Inflammatory macrophage treated with lipopolysaccharide for 4 hours (primary cell): ENCODE measurements around the gene SERPINA1.

ENCODE experiments used
- DNase-seq: peaks from one replicate; pipeline ENCODE4 v3.0.0-alpha.2; 2020

Gene SERPINA1

GRCh38 chr14:94344389-94344788 is 44.0 kb downstream of the SERPINA1 start:
- DNase-seq = no peak

DNA sequence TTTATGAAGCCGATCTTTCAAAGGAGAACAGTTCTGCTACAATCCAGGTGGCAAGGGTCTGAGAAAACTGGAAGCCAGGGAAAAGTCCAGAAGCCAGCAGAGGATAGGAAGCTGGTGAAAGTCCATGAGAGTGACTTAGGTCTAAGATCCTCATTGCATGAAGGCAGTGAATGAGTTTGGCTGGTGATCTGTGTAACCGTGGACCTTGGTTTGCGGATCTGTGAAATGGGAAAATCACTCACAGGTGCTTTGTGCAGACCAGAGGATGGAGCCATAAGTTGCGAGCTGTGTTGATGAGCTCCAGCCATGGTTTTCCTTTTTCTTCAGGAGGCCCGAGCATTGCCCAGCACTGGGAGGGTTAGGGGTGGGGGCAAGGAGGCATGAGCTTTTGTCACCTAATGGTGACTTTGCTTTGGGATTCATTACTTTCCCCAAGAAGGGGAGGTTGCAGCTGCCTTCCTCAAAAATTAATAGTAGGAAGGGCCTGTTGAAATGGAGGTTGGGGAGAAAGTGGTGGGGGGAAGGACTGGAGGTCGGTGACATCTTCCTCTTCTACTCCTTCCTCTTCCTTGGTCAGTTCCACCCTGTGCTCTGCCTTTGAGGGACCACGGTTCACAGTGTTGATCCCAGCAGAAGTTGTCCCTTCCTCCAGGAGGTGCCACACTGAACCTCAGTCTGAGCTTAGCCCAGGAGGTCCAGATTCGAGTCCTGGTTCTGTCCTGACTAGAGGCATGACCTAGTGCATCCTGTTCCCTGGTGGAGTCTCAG is 45.0 kb downstream of the SERPINA1 start:
- peak; percentile 37 for DNase-seq

DNA sequence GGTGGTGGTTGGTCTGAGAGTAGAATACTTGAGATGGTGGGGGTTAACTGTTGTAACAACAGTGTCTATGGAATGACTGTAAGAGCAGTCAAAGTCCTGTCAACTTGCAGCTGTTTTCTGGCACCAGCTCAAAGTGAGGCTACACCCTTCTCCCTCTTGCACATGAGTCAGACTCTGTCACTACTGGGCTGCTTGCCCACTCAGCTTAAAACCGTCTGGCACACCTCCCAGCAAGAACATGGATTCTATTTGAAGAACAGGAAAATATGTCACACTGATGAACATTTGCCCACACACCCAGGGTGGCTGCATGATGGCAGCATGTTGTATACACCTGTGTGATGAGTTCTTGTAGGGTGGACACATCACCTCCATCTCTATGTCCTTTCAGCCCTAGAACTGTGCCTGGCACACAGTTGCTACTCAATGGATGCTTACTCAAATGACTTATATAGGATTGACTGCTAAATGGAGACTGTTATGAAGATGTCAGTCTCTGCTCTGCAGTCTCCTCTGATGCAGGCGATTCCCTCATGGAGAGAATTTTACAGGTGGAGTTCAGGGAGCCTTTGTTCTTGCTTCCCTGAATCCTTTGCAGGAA is 46.0 kb downstream of the SERPINA1 start:
- peak; percentile 89 for DNase-seq

- peak; percentile 77 for DNase-seq
Measured at GRCh38 chr14:94341656-94342333, 46.6 kb downstream of the SERPINA1 start.

GRCh38 chr14:94340533-94340932 is 47.9 kb downstream of the SERPINA1 start:
- DNase-seq = no peak

GRCh38 chr14:94338023-94338422 is 50.4 kb downstream of the SERPINA1 start:
- no peak for DNase-seq

GRCh38 chr14:94337274-94337673 is 51.1 kb downstream of the SERPINA1 start:
- peak; percentile 50 for DNase-seq

GRCh38 chr14:94334872-94335271 is 53.5 kb downstream of the SERPINA1 start:
- DNase-seq = no peak

DNA sequence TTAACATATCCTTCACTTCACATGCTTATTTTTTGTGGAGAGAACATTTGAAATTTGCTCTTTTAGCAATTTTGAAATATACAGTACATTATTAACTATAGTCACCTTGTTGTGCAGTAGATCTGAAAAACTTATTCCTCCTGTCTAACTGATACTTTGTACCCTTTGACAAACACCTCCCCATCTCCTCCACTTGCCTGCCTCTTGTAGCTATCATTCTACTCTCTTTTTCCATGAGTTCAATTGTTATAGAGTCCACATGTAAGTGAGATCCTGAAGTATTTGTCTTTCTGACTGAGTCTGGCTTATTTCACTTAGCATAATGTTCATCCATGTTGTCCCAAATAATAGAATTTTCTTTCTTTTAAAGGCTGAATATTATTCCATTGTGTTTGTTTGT is 55.8 kb downstream of the SERPINA1 start:
- no peak for DNase-seq

GRCh38 chr14:94332063-94332583 is 56.3 kb downstream of the SERPINA1 start:
- no peak for DNase-seq

DNA sequence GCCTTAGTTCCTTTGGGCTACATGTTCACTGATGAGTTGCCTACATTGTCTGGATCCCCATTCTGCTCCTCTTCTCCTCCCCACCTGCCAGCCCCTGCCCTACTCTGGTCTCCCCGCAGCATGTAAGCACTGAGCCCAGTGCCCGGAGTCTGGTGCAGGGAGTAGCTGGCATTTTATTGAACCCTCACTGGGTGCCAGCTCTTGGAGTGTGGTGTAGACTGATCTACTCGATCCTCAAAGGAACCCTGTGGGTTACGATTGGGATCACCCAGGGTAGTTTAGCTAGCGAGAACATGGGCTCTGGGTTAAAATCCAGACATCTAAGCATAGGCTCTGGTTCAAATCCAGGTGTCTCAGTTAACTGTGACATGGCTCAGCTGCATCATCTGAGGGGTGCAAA is 56.9 kb downstream of the SERPINA1 start:
- DNase-seq = no peak

DNA sequence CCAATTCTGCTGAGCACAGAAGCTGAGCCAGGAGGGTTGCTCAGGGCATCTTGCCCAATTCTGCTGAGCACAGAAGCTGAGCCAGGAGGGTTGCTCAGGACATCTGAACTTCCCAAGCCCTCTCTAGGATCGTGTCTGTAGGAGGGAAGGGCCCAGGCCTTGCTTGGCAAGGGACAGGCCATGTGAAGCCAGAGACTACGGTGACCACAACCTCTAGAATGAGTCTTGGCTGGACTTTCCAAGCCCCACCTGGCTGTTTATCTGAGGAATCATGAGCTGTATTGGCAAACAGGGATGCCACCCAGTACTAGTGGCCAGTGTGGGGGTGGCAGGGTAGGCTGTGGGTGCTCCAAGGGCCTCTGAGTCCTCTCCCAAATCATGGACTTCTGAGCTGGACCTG is 57.5 kb downstream of the SERPINA1 start:
- DNase-seq = peak; percentile 36

GRCh38 chr14:94330432-94330831 is 58.0 kb downstream of the SERPINA1 start:
- DNase-seq = no peak

DNA sequence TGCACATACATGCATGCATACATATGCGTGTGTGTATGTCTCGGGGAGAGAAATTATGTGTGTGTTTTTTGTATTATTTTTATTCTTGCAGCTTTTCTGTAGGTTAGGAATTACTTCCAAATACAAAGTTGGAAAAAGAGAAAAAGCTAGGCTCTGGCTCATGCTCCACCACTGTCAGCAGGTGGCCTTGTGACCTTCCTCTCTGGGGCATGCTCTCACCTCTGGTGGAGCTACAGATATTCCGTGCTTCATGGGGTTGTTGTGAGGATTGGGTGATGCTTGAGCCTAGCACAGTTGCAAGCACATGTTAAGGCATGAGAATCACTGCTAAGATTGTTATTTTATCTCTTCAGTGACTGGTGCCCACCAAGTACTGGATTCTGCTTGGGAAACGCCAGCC is 58.5 kb downstream of the SERPINA1 start:
- no peak for DNase-seq

- DNase-seq = no peak
Measured at GRCh38 chr14:94328196-94328595, 60.2 kb downstream of the SERPINA1 start.
